Stimulated activated CD8-positive, alpha-beta memory T cell treated with anti-CD3 and anti-CD28 coated beads, Interleukin-15, amount 100 ng/mL, for 48 hours (primary cell): ENCODE measurements around the gene HUS1.

Source experiments
- DNase-seq, 2 donors: peaks; one replicate each; pipeline ENCODE4 v3.0.0-alpha.2; 2020; ENCODE audit warnings: low read depth in 2 of 2

Gene HUS1

DNA sequence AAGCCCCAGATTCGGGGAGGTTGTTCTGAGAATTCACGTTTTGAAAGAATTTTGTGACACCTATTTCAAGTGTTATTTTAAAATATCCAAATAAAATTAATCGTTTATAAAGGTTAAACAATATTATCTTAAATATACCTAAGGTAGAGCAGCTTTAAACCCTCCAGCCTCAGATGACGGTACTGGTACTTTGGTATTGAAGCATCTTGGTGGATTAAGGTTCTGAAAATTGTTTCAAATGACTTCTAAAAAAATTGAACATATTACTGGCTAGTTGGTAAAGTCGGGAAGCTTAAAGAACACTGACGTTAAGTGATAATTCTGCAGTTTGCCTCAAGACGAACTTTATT, 392 bp upstream of the HUS1 start:
- no peak for DNase-seq

DNA sequence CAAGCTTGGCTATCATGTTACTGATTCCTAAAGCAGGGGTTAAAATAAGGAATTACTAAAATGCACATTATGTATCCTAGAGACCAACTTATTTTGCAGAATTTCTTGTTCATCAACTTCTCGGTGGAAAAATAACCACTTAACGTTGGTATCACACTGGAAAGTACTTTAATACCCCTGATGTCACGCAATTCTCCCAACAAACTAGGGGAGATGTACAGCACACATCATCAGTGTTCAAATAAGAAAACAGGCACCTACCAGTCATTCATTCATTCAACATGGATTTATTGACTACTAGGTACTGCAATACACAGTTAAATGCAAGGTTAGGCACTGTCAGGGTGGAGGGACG, 648 bp downstream of the HUS1 start:
- no peak for DNase-seq

DNA sequence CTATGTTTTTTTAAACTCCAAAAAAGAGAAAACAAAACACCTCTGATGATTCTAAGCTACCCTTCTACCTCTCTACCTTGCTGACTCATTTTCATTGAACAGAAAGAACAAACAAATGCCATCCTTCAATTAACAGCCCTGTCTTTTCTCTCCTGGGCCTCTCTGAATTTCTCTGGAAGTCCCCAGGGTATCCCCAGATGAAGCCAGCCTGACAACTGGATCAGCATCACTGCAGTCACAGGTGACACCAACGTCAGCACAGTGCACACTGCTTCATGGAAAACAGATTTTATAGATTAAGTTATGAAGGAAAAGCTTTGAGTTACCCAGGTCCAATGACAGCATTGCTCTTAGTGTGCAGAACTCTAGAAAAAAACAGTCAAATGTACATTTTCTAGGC, 5.7 kb downstream of the HUS1 start:
- DNase-seq, result no peak

DNA sequence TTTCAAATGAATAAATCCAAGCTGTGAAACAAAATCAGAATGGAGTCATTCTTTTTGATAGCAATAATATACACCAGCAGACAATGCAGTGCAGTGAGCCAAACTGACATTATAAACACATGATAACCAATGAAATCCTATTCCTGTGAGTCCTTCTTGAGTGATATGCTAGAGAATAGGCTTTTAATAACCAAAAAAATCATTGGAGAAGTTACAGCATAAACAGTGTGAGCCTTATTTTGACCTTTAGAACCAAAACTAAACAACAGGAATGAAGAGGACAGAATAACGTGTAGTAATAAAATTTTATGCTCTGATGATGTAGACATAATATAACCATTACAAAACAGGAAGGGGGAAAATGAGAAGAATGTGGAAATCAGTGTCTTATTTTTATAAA, 8.7 kb downstream of the HUS1 start:
- no peak for DNase-seq

DNA sequence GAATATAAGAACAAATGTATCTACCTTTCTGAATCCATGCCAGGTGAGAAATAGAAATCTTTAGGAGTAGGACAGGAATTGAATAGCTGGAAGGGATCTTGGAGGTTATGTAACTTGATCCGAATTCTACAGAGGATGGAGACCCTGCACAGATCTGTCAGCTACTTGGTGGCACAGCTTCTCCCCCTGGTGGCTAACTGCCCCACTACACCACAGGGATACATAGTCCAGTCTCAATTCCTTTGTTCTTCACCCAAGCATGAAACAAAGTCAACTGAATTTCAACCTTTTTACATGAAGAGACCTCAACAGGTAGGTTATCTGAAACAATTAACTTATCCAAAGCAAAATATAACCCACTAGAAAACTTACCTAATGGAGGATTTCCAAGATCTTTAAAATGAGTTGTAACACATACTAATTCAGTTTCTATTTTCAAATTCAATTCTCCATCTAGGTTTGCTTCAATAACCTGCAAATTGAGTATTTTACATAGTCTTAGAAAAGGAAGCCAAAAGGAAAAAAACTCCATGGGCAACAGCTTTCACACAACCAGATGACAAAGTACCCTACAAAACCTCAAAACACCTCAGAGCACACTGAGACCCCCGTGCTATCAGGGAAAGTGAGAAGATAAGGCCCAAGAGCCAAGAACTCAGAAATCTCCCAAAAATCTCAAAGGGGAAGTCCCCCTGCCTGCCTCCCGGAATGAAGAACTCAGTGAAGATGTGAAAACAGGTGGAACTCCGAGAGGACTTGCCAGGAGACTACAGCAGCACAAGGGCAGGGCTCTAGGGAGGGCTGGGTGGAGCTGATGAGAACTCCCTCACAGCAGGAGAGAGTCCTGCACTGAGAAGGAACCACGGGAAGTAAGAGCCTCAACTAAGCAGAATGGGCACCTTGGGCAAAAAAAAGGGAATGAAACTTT, 10.3 kb downstream of the HUS1 start:
- DNase-seq, result peak in 1 of 2 donors; percentile 16

DNA sequence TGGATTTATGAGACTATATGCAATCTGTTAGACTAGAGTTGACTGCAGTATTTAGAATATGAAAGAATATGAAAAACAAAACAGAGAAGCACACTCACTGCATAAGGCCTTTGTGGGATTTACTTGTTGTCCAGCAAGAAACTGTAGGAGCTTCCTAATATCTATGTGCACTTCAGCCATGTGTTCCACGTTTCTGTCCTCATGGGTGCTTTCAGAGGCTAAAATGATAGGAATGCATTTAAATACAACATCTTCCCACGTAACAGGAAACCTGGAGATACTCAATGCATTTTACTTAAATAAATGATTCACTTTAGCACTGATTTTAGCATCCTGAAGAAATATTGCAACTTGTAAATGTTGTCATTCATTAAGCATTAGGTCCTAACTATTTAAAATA, 11.7 kb downstream of the HUS1 start:
- no peak for DNase-seq

DNA sequence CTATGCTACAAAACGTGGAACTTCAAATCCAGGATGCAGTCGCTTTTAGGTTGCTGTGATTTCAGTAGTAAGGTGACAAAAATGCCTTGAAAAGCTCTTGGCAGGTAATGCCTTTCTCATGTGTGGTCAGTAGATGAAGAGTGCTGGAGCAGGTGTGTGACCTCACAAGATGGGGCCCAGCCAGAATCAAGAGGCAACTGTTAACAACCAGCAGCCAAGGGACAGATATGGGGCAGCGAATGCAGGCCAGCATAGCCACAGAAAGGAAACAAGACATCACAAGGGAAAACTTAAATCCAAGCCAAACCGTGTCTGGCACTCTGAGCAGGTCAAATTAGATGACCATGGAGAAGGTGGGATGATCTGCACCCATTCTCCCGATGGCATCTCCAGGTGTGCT, 12.3 kb downstream of the HUS1 start:
- DNase-seq, result no peak

DNA sequence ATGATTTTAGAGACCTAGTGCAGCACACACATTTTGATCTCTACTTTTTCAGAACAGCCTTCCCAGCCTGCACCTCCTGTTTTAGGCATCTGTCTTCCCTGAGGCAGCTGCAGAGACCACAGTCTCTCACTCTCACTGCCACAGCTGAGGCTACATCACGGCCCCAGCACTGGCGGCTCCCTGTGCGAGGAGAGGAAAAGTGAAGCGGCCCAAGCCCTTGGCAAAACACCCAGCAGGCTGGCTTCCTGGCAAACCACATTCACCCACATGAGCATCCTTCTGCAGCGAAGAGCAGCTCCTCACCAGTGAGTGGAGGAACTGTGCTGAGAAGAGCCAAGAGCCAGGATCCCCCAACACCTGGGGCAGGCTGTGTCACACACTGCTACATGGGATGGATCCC, 14.0 kb downstream of the HUS1 start:
- DNase-seq, result no peak

DNA sequence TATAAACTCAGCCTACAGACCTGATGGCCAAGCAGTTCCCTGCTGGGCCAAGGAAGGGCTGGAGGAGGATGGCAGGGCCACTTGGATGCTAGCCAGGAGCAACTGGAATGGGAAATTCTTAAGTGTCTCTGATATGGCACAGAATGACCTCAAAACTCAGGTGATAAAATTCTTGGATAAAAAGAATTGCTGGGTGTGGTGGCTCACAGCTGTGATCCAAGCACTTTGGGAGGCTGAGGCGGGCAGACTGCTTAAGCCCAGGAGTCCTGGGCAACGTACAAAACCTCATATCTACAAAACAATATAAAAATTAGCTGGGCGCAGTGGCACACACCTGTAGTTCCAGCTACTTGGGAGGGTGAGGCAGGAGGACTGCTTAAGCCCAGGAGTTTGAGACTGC, 17.2 kb downstream of the HUS1 start:
- DNase-seq, result no peak

DNA sequence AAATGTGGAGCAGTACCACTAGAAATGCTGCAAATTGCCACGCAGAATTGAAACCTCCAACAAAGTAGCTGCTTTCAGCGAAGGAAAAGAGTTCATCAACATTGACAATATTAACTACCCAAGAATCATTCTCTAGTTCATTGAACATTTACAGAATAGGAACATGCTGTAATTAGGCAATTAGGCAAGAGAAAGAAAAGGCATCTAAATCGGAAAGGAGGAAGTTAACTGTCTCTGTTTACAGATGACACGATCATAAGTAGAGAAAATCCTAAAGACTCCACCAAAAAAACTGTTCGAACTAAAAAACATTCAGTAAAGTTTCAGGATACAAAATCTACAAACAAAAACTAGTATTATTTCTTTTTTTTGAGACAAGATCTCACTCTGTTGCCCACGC, 22.3 kb downstream of the HUS1 start:
- DNase-seq, result no peak

DNA sequence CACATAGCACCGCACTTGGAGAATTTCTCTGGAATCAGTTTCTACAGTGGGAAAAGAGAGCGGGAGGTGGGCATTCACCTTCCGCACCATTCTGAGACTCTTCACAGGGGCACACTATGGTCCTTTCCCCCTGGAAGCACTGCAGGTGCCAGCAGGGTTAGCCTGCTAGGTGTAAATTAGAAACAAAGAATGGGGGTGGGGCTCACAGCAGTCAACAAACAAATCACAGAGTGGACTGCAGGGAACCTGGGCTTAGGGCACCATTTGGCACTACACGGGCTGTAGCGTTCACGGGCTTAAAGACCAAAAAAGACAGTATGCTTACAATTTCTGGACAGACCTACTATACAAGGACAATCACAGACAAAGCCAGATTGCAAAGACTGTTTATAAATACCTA, 23.2 kb downstream of the HUS1 start:
- DNase-seq, result no peak

DNA sequence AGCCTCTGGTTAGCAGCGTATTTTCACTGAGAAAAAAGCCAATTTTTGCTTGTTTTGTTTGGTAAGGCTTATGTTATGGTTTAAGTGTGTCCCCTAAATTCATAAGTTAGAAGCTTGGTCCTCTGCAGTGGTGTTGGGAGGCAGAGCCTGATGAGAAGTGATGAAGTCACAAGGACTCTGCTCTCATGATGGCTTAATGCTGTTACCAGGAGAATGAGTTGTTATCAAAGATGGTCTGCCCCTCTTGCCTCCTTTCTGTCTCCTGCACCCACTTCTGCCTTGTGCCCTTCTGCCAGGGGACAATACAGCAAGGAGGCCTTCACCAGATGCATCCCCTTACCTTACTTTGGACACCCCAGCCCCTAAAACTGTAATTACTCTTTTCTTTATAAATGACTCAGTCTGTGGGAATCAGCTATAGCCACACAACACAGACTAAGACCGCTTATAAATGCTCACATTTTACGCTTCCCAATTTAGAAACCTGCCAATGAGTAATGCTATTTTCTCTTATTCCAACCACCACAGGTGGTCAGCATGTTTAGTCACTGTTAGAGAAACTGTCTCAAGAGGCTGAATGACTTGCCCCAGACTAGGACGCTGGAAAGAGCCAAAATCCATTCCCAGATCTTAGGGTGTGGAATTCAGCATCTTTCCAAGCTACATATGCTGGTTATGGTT, 25.0 kb downstream of the HUS1 start:
- DNase-seq, result no peak

DNA sequence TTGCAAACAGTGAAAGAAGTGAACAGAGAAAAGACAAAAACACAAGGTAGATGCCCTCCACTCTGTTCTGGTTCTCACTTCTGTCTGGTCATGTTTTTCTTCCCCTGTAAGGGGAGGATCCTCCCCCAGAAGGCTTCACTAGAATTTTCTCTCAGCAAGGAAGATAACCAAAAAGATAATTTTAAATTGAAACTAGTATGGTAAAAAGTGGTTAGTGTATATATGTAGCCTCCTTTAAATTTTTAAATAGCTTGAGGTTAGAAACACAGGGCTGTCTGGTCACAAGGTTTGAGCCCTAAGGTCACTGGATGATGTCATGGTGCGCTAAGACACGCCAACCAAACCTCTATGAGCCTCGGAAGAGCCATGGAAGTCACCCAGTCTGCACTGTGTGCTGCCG, 25.6 kb downstream of the HUS1 start:
- DNase-seq, result no peak

DNA sequence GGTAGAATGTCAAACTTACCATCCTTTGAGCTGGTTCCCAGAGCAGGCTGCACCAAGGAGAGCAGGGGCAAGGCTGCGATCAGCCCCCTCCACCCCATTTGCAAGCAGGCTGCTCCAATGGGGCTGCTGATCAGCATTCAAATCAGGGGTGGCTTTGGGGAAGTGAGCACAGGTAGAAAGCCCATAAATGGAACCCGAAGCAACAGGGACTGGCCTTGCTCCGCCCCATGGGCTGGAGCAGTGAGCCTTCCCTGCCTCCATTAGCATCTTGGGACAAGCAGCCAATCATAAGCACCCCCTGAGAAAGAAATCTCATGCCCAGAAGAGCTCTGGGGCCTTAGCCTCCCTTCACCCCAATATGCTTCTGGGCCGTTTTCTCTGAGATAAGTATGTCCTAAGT, 27.2 kb downstream of the HUS1 start:
- DNase-seq, result no peak

DNA sequence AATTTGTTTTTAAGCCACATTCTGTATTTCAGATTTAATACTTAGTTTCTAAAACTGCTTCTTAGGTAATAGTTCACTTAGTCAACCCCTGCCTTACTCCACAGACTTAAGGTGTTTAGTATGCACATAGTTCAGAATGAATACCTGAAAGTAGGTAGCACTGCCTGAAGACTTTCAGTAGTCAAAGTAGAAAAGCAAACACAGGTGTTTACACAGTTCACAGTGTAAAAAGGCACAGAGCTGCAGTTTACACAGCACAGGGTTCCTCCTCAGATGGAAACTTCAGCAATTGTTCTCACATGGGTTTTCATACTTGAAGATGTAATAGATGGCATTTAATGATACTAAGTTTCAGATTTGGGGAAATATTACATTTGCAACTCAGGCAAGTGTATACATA, 28.0 kb downstream of the HUS1 start:
- DNase-seq, result no peak

DNA sequence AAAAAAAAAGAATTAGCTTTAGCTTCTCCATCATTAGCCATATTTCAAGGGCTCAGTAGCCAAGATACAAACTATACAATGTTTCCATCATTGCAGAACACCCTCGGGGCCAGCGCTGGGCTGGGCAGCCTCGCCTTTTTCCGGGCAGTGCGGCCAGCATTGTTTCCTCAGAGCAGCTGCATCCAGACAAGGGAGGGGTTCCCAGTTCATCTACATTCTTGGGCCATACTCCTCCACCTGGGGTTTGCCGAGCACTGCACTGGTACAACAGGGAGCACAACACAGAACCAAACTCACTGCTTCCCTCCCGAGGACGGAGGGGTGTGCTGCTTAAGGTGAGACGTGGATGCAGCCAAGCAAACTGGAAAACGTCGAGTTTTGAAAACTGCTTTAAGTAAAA, 28.7 kb downstream of the HUS1 start:
- no peak for DNase-seq

DNA sequence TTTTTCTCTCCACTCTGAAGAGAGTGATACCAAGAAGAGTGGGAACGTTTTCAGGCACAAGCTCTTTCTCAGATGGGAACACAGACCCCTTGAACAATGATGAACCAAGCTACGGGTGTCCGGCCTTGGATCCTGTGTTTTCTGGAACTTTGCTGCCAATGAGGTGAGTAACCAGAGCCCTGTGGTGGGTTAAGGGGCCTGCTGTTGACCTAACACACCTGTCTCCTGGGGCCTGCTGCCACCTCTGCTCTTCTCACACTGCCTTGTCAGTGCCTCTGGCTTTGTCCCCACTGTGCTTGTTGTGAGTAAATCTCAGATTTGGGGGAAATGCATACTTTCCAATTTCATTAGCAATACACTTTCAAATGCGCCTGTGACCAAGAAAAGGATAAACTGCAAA, 29.7 kb downstream of the HUS1 start:
- DNase-seq, result no peak

DNA sequence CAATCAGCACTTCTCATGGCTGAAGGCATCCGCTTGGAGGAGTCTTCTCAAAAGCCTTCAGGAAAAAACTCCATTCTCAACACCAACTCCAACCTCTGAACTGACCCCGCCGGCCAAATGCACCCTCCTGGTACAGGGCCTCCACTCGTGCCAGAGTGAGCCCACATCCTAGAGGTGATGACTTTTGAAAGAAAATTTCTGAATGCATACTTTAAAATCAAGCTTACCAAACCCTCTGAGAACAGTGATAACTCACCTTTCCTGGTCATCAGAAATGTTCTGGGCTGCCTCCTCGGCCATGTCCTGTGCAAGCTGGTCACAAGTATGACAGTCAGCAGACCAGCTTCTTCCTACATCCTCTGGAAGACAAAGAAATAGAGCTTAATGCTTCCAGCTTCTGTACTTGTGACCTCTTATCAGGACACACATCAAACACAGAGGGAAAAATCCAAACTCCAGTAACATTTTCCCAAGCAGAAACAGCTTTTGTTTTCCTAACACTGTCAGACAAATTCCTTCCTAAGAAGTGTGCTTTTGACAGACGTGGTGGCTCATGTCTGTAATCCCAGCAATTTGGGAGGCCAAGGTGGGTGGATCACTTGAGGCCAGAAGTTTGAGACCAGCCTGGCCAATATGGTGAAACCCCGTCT, 31.1 kb downstream of the HUS1 start, which contains the start of gene PKD1L1:
Gene PKD1L1, minus strand, starts transcription at position 326 of the 650 bp plus-strand sequence. Its CDS starts 26 bp downstream, at position 300.
- DNase-seq, result no peak

DNA sequence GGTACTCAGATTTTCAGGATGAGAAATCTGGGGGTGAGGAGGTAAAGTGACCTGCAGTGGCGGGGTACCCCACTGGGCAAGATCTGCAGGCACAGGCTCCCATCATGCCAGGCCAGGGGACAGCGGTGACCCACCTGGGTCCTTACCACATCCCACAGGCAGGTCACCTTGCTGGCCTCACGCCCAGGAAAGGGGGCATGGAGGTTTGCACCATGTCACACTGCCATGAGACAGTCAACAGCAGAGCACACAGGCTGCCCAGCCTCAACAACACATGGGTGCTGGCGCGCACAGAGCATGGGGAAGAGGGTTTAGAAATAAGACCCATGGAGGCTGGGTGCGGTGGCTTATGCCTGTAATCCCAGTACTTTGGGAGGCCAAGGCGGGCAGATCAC, 32.1 kb downstream of the HUS1 start:
- DNase-seq, result no peak

DNA sequence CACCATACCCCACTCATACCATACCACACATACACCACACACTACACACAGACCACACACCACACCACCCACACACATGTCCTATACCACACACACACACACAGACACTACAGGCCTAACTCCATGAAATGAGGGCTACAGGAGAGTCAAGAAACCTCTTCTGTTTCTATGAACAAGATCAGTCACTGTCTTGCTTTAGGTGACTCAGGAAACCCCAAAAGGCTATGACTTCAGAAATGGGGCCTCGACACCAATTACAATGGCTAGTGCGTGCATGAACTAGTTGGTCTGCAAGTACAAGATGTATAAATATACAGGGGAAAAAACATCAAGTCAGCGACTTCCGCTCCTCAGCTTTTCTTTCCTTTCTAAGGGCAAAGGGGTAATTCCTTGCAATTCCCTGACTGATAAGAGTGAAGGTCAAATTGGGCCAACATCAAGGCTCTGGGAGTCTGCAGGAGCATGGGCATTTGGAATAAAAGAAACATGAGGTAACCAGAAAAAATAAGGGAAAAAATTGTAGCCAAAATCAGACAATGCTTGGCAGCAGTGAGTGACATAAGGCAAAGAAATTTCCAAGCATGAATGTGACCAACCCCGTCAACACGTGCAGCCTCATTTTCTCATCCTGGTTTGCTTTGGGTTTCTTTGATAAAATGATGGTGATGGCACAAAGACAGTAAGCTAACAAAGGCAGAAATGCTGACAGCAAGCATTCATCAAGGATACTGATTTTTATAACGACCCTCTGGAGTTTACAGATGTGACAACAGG, 32.6 kb downstream of the HUS1 start:
- no peak for DNase-seq

DNA sequence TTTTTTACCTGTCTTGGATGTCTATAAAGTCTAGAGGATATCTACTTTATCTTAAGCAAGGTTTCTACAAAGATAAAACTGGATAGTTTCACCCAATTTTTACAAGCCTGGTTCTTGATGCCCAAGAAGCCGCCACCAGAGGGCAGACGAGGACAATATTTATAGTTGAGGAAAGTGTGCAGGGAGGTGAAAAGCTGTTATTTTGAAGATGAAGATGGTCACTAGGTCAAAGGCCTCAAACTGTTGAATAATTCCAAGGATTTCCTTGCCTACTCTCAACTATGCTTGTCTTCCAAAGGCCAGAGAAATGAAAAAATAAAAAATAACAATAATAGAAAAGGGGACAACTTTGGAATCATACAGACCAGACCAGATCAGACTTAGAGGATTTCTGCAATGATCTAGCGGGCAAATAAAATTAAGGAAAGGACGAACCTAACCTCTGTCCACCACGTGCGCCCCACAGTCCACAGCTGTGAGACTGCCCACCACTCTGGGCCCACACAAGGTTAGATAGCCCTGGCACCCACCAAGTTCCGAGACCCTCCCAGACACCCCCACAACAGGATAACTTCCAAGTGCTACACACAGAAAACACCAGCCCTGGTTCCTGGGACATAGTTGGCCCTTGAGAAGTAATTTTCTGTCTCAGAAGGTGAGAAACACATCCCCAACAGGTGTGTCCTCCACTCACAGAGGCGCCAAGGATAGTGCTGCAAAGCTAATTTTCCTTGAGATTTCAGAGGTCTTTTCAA, 34.0 kb downstream of the HUS1 start:
- DNase-seq, result peak; percentile 29 to 39
